HG03342 (cell line): ENCODE measurements around the gene NME3.
"Not testable (repeated sequence)": the region's sequence is repeated elsewhere in the genome, so short reads cannot be mapped to it uniquely, and the experiment has no call there.

Experiments used
- ATAC-seq: cut with Tn5 transposase; IDR thresholded peaks from one replicate; pipeline ENCODE4 v1.9.1; 2021; ENCODE audit warnings: mild to moderate bottlenecking, moderate library complexity; ENCODE audit not compliant: unreplicated experiment

NME3 gene

DNA sequence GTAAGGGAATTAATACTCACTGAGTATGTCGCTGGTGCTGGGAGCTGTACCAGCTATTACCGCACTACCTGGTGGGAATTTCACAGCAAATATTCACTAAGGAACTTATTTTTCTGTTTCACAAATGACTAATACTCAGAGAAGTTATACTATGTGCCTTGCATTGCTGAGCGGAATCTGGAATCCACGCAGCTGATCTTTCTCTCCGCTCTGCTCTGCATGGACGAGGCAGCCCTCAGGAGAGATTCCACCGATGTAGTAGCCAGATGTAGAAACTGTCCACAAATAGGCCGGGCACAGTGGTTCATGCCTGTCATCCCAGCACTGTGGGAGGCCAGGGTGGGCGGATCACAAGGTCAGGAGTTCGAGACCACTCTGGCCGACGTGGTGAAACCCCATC lies 17.1 kb downstream of the NME3 start:
- no peak for ATAC-seq

DNA sequence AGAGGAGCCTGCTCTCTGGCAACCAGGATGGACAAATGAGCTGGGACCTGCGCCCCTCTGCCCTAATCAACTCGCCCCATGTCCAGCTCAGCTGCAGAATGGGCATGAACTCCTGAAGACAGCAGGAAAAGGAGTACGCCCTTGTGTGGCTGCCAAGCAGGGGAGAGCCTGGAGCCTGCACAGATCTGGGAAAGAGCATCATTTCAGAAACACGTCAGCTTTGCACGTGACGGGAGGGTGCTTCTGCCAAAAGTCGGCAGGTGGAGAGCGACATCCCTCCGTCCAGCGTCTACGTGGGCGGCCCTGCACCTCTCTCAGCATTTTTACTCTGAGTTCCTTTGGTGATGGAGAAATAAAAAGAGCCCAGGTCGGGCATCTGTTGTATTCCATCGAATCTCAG lies 18.5 kb downstream of the NME3 start:
- no peak for ATAC-seq

GRCh38 chr16:1751946-1752345 lies 19.4 kb downstream of the NME3 start:
- ATAC-seq = no peak

- ATAC-seq = no peak
These were observed 21.9 kb downstream of the NME3 start for GRCh38 chr16:1749152-1750117.

- ATAC-seq = no peak
These were observed 23.4 kb downstream of the NME3 start for GRCh38 chr16:1747934-1748333.

GRCh38 chr16:1746693-1747195 lies 24.6 kb downstream of the NME3 start:
- ATAC-seq = no peak

- no peak for ATAC-seq
These were observed 25.2 kb downstream of the NME3 start for GRCh38 chr16:1745900-1746692.

DNA sequence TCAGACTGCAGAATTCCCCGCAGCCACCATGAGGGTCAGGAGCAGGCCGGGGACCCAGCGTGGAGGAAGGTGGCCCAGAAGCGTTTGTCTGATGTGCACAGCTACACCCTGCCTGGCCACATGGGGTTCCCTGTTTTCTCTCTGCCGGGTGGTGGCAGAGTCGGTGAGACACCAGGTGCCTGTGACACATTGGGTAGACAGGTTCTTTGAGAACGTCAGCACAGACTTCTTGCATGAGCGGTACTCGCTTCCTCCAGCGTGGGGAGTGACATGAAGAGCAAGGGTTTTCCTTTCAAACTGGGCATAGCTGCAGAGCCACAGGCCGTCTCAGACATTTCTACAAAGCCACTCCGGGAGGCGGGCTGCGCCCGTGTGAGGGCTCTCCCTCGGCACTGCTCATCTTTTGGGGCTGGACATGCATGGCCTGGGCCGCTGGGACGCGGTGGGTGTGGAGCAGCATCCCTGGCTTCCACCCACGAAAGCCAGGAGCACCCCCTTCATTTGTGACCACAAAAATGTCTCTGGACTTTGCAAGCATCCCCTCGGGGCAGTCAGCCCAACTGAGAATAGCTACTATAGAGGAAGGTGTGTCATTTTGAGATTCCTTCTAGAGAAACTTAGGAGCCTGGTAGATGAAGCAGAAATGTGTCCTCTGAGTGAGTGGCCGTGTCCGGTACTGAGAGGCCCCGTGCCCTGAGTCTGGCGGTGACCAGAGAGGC lies 26.0 kb downstream of the NME3 start:
- no peak for ATAC-seq

- ATAC-seq = no peak
These were observed 27.0 kb downstream of the NME3 start for GRCh38 chr16:1744338-1744840.

- no peak for ATAC-seq
These were observed 27.7 kb downstream of the NME3 start for GRCh38 chr16:1743376-1744337.

DNA sequence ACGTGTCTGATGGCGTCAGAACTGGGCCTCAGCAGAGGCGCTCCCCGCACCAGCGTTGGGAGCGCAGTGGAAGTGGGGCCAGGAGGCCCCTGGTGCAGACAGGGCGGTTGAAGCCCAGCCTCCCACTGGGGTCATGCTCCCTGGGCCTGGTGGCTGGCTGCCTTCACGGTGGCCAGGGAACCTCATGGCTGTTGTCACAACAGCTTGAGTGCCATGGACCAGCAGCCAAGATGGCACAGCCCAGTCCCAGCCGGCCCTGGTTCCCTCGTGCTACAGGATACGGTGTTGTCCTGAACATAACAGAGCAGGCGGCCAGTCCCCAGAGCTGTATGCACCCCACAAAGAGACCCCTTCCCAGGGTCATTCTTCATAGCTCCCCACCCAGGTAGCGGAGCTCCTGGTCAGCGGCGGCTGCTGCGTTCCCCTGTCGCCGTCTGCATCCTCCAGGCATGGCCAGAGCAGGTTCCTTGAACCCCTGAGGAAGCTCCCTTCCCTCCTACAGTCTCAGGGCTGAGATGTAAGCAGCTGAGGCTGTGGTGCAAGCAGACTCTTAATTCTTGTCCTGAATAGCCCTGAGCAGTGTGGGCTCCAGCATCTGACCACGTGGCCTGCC lies 29.7 kb downstream of the NME3 start:
- ATAC-seq = no peak

DNA sequence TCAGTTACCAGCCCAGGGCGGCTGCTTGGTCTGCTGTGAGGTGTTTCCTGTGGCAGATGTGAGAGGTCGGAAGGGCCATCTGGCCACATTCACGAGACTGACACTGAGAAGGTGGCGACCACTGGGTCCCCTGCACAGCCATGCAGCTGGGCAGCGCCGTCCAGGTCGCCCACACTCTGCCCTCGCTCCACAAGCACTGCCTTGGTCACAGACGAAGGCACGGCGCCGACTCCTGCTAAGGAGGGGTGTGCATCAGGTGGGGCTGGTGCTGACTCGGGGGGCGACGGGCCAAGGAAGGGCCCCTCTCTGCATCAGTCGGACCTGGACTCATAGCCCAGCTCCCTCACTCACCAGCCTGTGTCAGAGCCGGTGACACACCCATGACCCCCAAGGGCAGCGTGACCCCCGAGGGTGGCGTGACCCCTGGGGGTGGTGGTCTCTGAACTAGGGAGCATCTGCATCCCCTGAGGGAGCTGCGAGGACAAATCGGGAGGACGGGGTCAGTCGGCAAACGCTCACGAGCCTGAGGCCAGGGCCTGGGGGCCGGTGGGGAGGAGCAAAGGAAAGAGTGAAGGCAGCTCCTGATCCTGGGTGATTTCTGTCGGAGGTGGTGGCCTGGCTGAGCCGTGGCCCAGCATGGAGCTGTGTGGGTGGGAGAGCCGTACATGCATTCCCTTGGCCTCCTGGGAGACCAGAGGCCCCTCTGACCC lies 30.4 kb downstream of the NME3 start:
- no peak for ATAC-seq

DNA sequence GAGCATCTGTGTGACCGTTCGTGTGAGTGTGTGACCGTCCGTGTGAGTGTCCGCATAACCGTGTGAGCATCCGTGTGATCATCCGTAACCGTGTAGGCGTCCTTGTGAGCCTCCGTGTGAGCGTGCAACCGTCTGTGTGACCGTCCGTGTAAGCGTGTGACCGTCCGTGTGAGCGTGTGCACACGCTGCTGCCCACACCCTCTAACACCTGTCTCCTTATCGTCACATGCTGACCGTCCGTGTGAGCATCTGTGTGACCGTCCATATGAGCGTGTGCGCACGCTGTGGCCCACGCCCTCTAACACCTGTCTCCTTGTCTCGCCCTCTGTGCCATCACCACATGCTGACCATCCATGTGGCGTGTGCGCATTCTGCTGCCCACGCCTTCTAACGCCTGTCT lies 31.1 kb downstream of the NME3 start:
- no peak for ATAC-seq

- ATAC-seq = no peak
These were observed 36.5 kb downstream of the NME3 start for GRCh38 chr16:1734816-1735215.

GRCh38 chr16:1734123-1734522 lies 37.2 kb downstream of the NME3 start:
- ATAC-seq = no peak

GRCh38 chr16:1732551-1732987 lies 38.8 kb downstream of the NME3 start:
- ATAC-seq = not testable (repeated sequence)

- no peak for ATAC-seq
These were observed 39.3 kb downstream of the NME3 start for GRCh38 chr16:1732071-1732470.

DNA sequence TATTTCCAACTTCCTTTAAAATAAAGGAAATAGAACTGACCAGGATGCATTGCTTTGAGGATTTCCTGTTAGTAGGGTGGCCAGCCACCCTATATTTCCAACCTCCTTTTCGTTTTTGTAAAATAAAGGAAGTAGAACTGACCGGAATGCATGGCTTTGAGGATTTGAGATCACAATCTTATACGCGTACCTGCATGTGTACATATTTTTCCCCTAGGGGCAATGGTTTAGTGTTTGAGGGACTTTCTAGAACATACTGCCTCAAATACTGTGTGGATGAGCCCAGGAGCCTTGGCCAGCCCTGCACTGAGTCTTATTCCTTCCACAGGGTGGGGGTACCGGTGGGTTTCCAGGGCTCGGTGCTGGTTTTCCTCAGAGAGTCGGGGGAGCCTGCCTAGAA lies 39.7 kb downstream of the NME3 start:
- ATAC-seq = no peak

DNA sequence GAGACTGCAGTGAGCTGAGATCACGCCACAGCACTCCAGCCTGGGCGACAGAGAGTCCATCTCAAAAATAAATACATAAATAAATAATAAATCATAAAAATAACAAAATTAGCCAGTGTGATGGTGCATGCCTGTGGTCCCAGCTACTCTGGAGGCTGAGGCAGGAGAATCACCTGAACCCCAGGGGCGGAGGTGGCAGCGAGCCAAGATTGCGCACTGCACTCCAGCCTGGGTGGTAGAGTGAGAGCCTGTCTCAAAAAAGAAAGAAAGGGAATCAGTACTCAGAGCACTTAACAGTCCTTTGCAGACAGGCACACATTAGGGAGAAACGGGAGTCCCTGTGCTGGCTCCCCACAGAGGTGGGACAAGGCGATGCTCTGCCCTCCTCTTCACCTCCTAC lies 40.3 kb downstream of the NME3 start:
- no peak for ATAC-seq
